ENCODE measurements around the gene ADAMTSL1.

Gene ADAMTSL1

GRCh38 chr9:18616976-18617375 lies 143.0 kb downstream of the ADAMTSL1 start:
- no peak for DNase-seq
- in situ Hi-C loops (cut with HindIII; ENCODE audit: low pct_ligation_motif_present, low pct_unique_long_range_greater_than_20kb, low sequenced_read_pairs), result no loop called here

GRCh38 chr9:18617759-18618158 lies 143.8 kb downstream of the ADAMTSL1 start:
- in situ Hi-C loops (cut with HindIII; ENCODE audit: low pct_ligation_motif_present, low pct_unique_long_range_greater_than_20kb, low sequenced_read_pairs), result no loop called here
- no peak for DNase-seq

GRCh38 chr9:18618862-18619261 lies 144.9 kb downstream of the ADAMTSL1 start:
- in situ Hi-C loops (cut with HindIII; ENCODE audit: low pct_ligation_motif_present, low pct_unique_long_range_greater_than_20kb, low sequenced_read_pairs), result no loop called here
- no peak for DNase-seq

GRCh38 chr9:18622186-18622836 lies 148.4 kb downstream of the ADAMTSL1 start:
- DNase-seq, result no peak
- in situ Hi-C loops (cut with HindIII; ENCODE audit: low pct_ligation_motif_present, low pct_unique_long_range_greater_than_20kb, low sequenced_read_pairs), result no loop called here

GRCh38 chr9:18623221-18624079 lies 149.5 kb downstream of the ADAMTSL1 start:
- in situ Hi-C loops (cut with HindIII; ENCODE audit: low pct_ligation_motif_present, low pct_unique_long_range_greater_than_20kb, low sequenced_read_pairs), result no loop called here
- no peak for DNase-seq

- no peak for DNase-seq
- in situ Hi-C loops (cut with HindIII; ENCODE audit: low pct_ligation_motif_present, low pct_unique_long_range_greater_than_20kb, low sequenced_read_pairs), result no loop called here
These were observed 152.2 kb downstream of the ADAMTSL1 start for GRCh38 chr9:18626046-18626698.

GRCh38 chr9:18629136-18629535 lies 155.2 kb downstream of the ADAMTSL1 start:
- in situ Hi-C loops (cut with HindIII; ENCODE audit: low pct_ligation_motif_present, low pct_unique_long_range_greater_than_20kb, low sequenced_read_pairs), result no loop called here
- DNase-seq, result no peak

- in situ Hi-C loops (cut with HindIII; ENCODE audit: low pct_ligation_motif_present, low pct_unique_long_range_greater_than_20kb, low sequenced_read_pairs), result no loop called here
- DNase-seq, result peak; percentile 8
These were observed 158.9 kb downstream of the ADAMTSL1 start for GRCh38 chr9:18632632-18633403.

- DNase-seq, result no peak
- in situ Hi-C loops (cut with HindIII; ENCODE audit: low pct_ligation_motif_present, low pct_unique_long_range_greater_than_20kb, low sequenced_read_pairs), result no loop called here
These were observed 162.8 kb downstream of the ADAMTSL1 start for GRCh38 chr9:18636781-18637180.

- in situ Hi-C loops (cut with HindIII; ENCODE audit: low pct_ligation_motif_present, low pct_unique_long_range_greater_than_20kb, low sequenced_read_pairs), result no loop called here
- DNase-seq, result no peak
These were observed 164.7 kb downstream of the ADAMTSL1 start for GRCh38 chr9:18638371-18639249.

- DNase-seq, result no peak
- in situ Hi-C loops (cut with HindIII; ENCODE audit: low pct_ligation_motif_present, low pct_unique_long_range_greater_than_20kb, low sequenced_read_pairs), result no loop called here
These were observed 166.0 kb downstream of the ADAMTSL1 start for GRCh38 chr9:18639911-18640310.

GRCh38 chr9:18658804-18659705 lies 185.1 kb downstream of the ADAMTSL1 start:
- DNase-seq, result peak; percentile 32
- in situ Hi-C loops (cut with HindIII; ENCODE audit: low pct_ligation_motif_present, low pct_unique_long_range_greater_than_20kb, low sequenced_read_pairs), result loop anchor here (25.0 kb wide), 1 partner anchor 128 kb away; no protein-coding TSS in a partner anchor

GRCh38 chr9:18660001-18660400 lies 186.0 kb downstream of the ADAMTSL1 start:
- in situ Hi-C loops (cut with HindIII; ENCODE audit: low pct_ligation_motif_present, low pct_unique_long_range_greater_than_20kb, low sequenced_read_pairs), result loop anchor here (25.0 kb wide), 1 partner anchor 127 kb away; no protein-coding TSS in a partner anchor
- no peak for DNase-seq

- in situ Hi-C loops (cut with HindIII; ENCODE audit: low pct_ligation_motif_present, low pct_unique_long_range_greater_than_20kb, low sequenced_read_pairs), result loop anchor here (25.0 kb wide), 1 partner anchor 125 kb away; no protein-coding TSS in a partner anchor
- no peak for DNase-seq
These were observed 188.4 kb downstream of the ADAMTSL1 start for GRCh38 chr9:18662320-18662719.

- in situ Hi-C loops (cut with HindIII; ENCODE audit: low pct_ligation_motif_present, low pct_unique_long_range_greater_than_20kb, low sequenced_read_pairs), result loop anchor here (25.0 kb wide), 1 partner anchor 121 kb away; no protein-coding TSS in a partner anchor
- no peak for DNase-seq
These were observed 192.0 kb downstream of the ADAMTSL1 start for GRCh38 chr9:18665947-18666346.

GRCh38 chr9:18666348-18666747 lies 192.4 kb downstream of the ADAMTSL1 start:
- DNase-seq, result no peak
- in situ Hi-C loops (cut with HindIII; ENCODE audit: low pct_ligation_motif_present, low pct_unique_long_range_greater_than_20kb, low sequenced_read_pairs), result loop anchor here (25.0 kb wide), 1 partner anchor 121 kb away; no protein-coding TSS in a partner anchor

All from ACHN (cell line).